GM19455 (cell line): ENCODE data around the gene CLDN1.
"Not testable (repeated sequence)": the region's sequence is repeated elsewhere in the genome, so short reads cannot be mapped to it uniquely, and the experiment has no call there.

Experiments
- ATAC-seq: cut with Tn5 transposase; IDR thresholded peaks from one replicate; pipeline ENCODE4 v1.9.1; 2021; ENCODE audit not compliant: unreplicated experiment

The CLDN1 gene

GRCh38 chr3:190294030-190294429 is 28.2 kb downstream of the CLDN1 start:
- no peak for ATAC-seq

DNA sequence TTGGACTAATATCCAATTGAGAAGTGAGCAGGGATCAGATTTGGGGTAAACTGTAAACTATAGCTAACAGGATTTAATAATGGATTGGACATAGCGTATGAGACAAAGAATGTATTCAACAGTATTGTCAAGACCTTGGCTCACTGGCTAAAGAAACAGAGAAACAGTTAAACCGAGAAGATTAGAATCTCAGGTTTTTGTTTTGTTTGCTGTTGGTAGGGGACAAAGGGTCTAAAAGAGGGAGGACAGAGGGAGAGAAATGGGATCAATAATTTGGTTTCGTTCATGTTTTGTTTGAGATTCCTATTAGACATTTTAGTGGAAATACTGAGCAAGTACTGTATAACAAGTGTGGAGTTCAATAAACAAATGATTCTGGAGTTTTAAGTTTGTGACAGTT is 28.6 kb downstream of the CLDN1 start:
- no peak for ATAC-seq

DNA sequence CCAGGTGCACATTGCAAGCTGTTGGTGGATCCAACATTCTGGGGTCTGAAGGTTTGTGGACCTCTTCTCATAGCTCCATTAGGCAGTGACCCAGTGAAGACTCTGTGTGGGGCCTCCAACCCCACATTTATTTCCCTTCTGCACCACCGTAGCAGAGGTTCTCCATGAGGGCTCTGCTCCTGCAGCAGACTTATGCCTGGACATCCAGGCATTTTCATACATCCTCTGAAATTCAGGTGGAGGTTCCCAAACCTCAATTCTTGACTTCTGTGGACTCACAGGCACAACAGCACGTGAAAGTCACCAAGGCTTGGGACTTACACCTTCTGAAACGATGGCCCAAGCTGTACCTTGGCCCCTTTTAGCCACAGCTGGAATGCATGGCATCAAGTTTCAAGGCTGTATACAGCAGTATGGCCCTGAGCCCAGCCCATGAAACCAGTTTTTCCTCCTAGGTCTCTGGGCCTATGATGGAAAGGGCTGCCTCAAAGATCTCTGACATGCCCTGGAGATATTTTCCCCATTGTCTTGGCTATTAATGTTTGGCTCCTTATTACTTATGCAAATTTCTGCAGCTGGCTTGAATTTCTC is 30.2 kb downstream of the CLDN1 start:
- ATAC-seq, result no peak

DNA sequence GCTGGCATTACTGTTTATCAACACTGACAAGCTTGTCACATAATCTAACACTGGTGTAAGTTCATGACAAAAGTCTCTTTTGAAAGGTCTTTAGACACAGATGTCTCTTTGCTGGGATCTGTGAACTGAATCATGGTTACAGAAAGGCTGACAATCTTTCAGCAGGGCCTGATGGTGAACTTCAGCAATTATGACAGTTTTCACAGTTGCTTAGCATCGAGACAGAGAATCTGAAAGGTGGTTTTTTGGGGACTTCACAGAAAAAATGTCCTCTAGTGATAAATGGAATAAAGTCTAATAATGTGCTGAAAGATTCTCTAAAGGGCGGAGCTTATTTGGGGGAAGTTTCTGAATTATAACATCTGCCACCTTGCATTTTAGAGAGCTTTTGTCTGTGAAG is 32.3 kb downstream of the CLDN1 start:
- ATAC-seq, result no peak

DNA sequence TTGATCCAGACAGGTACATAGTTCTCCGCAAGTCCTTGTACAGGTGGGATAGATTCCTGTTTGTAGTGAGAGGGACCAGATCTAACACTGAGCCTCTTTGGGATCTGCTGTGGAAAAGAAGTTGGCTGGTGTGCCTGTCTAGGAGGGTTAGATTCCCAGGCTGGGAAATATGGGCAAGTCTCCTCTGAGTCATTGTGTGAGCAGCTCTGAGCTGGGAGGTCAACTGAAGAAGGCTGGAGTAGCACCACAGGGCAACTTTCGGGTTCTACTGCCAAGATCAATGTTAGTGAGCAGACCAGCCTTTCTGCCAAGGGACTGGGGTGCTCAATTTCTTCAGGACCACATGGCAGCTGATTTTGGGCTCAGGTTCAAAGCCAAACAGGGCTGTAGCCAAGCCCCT is 33.4 kb downstream of the CLDN1 start:
- ATAC-seq, result no peak

- ATAC-seq, result no peak
Measured at GRCh38 chr3:190286014-190286413, 36.2 kb downstream of the CLDN1 start.

DNA sequence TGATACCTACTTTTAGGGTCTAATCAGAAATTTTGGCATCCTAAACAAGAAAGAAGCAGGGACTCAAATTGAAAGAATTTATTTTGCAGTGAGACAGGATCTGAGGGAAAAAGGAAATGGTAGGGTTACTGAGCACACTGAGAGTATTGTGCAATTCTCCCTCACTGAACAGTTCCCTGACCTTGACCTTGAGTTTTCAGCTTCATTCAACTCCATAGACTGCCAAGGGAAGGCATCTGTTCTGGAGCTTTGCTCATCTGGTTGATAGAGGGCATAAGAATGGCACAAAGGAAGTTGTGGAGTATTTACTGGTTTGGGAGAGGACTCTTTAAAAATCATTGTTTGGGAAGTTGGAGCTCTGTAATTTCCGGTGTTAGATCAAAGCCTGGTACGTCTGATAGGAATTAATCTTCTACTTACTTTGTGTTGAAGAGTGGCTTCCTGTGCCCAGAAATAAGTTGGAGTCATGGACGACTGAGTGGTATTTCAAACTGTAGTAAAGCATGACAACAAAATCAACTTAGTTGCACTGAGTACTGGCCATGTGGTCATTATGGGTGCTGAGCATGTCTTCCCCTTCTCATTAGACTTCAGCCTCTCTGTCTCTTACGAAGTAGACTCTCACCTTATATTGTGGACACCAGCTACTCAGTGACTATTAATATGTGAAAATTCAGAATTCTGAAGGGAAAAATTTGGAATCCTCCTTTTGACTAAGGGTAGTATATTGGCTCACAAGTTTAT is 40.8 kb downstream of the CLDN1 start:
- no peak for ATAC-seq

DNA sequence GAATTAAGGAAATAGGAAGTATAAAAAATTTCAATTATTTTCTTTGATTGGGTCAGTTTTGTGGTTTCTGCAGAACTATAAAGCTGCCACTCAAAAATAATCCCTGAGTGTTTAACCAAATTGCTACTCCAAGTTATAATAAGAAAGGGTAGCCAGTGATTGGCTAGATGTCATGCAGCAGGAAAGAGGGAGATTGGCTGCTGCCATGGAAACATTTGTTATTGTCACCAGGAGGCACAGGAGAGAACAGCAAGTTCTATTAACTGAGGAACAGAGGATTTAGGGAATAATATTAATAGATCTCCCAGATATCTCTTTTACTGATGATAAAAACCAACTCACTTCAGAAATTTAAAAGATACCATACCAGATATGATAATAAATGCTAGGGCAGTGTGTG is 42.6 kb downstream of the CLDN1 start:
- ATAC-seq, result no peak

- ATAC-seq, result no peak
Measured at GRCh38 chr3:190272747-190273146, 49.5 kb downstream of the CLDN1 start.

- no peak for ATAC-seq
Measured at GRCh38 chr3:190269101-190269500, 53.1 kb downstream of the CLDN1 start.

DNA sequence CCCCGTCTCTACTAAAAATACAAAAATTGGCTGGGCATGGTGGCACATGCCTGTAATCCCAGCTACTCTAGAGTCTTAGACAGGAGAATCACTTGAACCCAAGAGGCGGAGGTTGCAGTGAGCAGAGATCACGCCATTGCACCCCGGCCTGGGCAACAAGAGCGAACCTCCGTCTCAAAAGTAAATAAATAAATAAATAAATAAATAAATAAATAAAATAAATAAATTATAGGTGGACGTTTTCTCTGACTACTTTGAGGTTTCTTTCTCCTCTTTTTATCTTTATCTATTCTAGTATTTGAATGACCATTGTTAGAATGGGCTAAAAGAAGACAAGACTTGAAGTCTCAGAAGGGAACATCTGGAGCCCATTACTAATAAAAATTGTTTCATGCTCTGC is 54.8 kb downstream of the CLDN1 start:
- not testable (repeated sequence) for ATAC-seq

DNA sequence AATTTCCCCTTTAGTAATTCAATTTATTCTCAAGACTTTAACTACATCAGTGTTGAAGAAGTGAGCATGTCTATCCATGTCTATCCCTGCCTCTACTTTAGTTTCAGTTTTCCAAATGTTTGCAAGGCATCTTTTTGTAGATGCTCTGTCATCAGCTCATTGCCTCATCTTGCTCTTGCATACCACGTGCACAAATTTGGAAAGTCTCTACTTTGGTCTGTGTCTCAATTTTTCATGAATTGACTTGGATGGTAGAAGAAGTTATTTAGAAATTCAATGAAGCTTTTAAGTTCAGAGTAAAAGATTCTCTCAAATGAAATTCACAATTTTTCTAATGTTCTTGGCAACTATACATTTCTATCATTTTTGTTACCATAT is 55.3 kb downstream of the CLDN1 start:
- no peak for ATAC-seq

- no peak for ATAC-seq
Measured at GRCh38 chr3:190266265-190266912, 55.9 kb downstream of the CLDN1 start.

GRCh38 chr3:190265796-190266195 is 56.5 kb downstream of the CLDN1 start:
- no peak for ATAC-seq

DNA sequence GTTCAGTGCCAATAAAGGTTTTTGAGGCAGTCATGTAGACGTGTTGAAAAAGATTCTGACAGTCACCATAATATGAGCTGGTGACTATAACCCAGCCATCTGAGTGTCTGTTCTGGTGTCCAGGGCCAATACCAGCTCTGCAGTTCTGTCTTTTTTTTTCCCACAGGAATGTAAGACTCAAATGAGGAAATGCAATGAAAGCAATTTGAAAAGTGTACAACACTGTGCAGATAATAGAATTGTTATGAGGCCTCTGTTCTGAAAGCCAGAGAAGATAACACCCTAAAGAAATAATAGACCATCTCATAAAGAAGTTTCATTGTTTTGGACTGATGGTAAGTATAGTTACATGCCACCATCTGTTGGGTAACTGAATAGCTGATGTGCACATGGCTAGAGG is 57.1 kb downstream of the CLDN1 start:
- ATAC-seq, result no peak

- ATAC-seq, result no peak
Measured at GRCh38 chr3:190261740-190262139, 60.5 kb downstream of the CLDN1 start.

DNA sequence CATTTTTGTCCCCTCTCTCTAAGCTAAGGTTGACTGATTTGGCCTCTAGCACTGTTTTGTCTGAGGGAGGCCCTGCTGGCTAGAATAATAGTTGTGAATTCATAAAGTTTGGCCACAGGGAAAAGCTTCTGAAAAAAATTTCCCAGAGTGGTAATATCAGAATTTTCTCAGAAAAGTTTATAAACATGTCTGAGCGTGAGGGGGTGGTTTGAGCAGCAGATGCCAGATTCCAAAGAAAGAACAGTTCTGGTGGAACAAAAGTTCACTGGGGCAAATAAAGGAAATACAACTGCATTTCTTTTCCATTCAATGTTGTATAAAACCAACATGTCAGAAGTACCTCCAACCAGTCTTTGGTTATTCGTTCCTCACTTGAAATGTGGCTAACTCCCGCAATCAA is 61.2 kb downstream of the CLDN1 start:
- ATAC-seq, result no peak

DNA sequence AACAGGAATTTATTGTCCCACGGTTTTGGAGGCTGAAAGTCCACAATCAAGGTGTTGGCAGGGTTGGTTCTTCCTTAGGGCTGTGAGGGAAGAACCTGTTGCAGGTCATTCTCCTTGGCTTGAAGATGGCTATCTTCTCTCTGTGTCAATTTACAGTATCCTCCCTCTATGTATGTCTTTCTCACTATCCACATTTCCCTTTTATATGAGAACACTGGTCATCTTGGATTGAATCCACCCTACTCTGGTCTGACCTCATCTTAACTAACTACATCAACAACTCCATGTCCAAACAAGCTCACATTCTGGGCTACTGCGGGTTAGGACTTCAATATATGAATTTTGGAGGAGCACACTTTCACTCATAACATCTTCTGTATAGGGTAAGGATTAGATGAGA is 61.9 kb downstream of the CLDN1 start:
- no peak for ATAC-seq

- ATAC-seq, result no peak
Measured at GRCh38 chr3:190258634-190259033, 63.6 kb downstream of the CLDN1 start.
